Measurements from ENCODE around the gene PPP1R13B. TPM values are rescaled to one million over a fixed set of nuclear protein-coding genes. Genes with fewer than 3 reads are reported as not detected.
A peak's percentile ranks its signal among the peaks of the same experiment; 100 is the strongest.

Gene PPP1R13B
- polyA plus RNA-seq, 5 donors = 50.3 to 72.7 (median 61.6) TPM

GRCh38 chr14:103732868-103733620 lies 114.3 kb downstream of the PPP1R13B start:
- no peak for DNase-seq

GRCh38 chr14:103731916-103732867 lies 115.2 kb downstream of the PPP1R13B start:
- no peak for DNase-seq

GRCh38 chr14:103731481-103731880 lies 115.9 kb downstream of the PPP1R13B start:
- DNase-seq = no peak

- DNase-seq = no peak
Observed at GRCh38 chr14:103730490-103731035, 116.8 kb downstream of the PPP1R13B start.

GRCh38 chr14:103729496-103730448 lies 117.6 kb downstream of the PPP1R13B start:
- no peak for DNase-seq

- peak in 1 of 2 donors; percentile 24 for DNase-seq
Observed at GRCh38 chr14:103728721-103729120, 118.7 kb downstream of the PPP1R13B start.

- no peak for DNase-seq
Observed at GRCh38 chr14:103728141-103728540, 119.2 kb downstream of the PPP1R13B start.

GRCh38 chr14:103727313-103727980 lies 119.9 kb downstream of the PPP1R13B start:
- no peak for DNase-seq

- DNase-seq = no peak
Observed at GRCh38 chr14:103726474-103726873, 120.9 kb downstream of the PPP1R13B start.

- no peak for DNase-seq
Observed at GRCh38 chr14:103725739-103726395, 121.5 kb downstream of the PPP1R13B start.

- DNase-seq = no peak
Observed at GRCh38 chr14:103725001-103725682, 122.2 kb downstream of the PPP1R13B start.

- DNase-seq = no peak
Observed at GRCh38 chr14:103724116-103724515, 123.3 kb downstream of the PPP1R13B start.

GRCh38 chr14:103723748-103724081 lies 123.7 kb downstream of the PPP1R13B start:
- DNase-seq = no peak

GRCh38 chr14:103721334-103722120 lies 125.8 kb downstream of the PPP1R13B start:
- DNase-seq = no peak

GRCh38 chr14:103719751-103720150 lies 127.6 kb downstream of the PPP1R13B start:
- DNase-seq = no peak

GRCh38 chr14:103718572-103718971 lies 128.8 kb downstream of the PPP1R13B start:
- DNase-seq = peak; percentile 38 to 45

- no peak for DNase-seq
Observed at GRCh38 chr14:103716899-103717411, 130.4 kb downstream of the PPP1R13B start.

- DNase-seq = no peak
Observed at GRCh38 chr14:103716091-103716801, 131.1 kb downstream of the PPP1R13B start.
